Measurements from ENCODE around the gene HLA-DPB1.

The HLA-DPB1 gene

GRCh38 chr6:33103776-33104175 lies 28.0 kb downstream of the HLA-DPB1 start:
- DNase-seq (ENCODE audit: low read depth): no peak

DNA sequence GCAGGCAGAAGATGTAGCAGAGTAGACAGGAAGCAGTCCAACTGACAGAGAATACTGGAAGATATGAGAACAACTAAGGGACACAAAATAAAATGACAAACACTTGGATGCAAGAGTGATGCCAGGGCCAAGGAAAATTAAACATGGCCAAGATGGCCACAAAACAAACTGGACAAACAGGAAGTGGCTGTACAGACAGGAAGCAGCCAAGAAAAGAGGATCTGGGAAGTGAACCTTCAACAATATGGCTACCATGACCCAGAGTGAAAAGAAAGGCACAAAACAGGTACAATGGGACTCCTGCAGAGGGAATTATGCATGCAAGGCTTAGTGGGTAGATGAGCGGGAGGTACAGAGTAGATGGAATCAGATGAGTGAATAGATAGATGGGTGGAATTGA lies 29.1 kb downstream of the HLA-DPB1 start:
- no peak for DNase-seq (ENCODE audit: low read depth)

DNA sequence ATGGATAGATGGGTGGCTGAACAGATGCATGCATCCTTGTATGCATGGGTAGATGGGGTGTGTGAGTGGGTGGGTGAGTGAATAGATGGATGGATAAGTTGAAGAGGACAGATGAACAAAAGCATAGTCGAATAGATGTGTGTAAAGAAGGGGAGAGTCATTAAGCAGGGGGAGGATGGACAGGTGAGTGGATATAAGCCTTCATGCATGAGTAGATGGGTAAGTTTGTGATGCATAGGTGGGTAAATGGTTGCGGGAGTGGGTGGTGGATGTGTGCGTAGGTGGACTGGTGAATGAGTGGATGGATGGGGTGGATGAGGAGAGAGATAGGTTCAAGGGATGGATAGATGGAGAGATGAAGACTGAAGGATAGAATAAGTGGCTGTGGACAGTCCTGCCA lies 29.6 kb downstream of the HLA-DPB1 start:
- DNase-seq (ENCODE audit: low read depth): no peak

GRCh38 chr6:33105916-33106871 lies 30.4 kb downstream of the HLA-DPB1 start:
- DNase-seq (ENCODE audit: low read depth): no peak

GRCh38 chr6:33107641-33108040 lies 31.9 kb downstream of the HLA-DPB1 start:
- no peak for DNase-seq (ENCODE audit: low read depth)

DNA sequence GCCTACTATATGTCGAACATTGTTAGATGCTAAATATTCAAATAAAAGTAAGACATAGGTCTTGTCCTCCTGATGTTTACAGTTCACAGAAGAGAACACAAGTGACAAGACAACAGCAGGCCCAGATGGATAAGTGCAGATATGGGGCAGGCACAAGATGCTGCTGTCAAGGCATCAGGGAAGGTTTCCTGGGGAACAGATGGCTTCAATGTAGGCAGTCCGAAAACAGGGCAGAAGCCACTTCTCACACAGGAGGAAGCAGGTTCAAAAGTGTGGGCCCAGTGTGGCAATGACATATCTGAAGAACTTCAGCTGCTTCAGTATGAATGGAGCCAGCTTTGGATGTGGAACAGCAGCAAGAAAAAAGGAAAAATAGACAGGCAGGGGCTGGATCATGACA lies 32.5 kb downstream of the HLA-DPB1 start:
- DNase-seq (ENCODE audit: low read depth): no peak

DNA sequence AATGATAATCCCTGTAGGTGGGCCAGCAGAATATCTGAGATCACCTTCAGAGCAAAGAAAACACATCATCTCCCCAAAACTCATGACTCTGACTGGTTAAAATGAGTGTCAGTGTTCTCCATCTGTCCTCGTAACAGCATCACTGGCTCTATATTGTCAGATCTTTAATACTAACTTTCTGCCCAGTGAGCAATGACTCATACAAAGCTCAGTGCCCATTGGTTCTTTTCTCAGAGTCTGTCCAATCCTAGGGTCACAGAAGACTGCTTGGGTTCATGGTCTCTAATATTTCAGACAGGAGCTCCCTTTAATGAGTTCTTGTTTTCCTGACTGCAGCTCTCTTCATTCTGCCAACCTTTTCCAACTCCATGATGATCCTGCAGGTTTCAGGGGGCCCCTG lies 36.4 kb downstream of the HLA-DPB1 start:
- DNase-seq (ENCODE audit: low read depth): peak; percentile 34

GRCh38 chr6:33113755-33114154 lies 38.0 kb downstream of the HLA-DPB1 start:
- DNase-seq (ENCODE audit: low read depth): no peak

GRCh38 chr6:33114406-33114805 lies 38.6 kb downstream of the HLA-DPB1 start:
- DNase-seq (ENCODE audit: low read depth): no peak

DNA sequence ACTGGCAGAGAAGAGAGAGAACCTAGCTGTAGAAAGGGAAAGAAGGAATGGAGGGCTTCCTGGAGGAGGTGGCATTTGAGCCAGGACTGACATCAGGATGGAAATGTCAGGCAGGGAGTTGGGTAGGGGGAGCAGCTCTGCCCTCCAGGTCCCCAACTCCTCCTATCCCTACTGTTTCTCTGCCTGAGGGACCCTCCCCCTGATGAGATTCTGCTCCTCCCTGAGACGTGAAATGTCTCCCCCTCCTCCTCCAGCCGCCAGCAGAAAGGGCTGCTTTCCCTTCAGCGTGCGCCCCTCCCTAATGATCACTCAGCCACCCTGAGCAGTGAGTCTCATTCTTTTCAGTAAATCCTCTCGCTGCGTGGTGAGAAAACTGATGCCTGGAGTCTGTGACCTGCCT lies 40.6 kb downstream of the HLA-DPB1 start:
- DNase-seq (ENCODE audit: low read depth): no peak

DNA sequence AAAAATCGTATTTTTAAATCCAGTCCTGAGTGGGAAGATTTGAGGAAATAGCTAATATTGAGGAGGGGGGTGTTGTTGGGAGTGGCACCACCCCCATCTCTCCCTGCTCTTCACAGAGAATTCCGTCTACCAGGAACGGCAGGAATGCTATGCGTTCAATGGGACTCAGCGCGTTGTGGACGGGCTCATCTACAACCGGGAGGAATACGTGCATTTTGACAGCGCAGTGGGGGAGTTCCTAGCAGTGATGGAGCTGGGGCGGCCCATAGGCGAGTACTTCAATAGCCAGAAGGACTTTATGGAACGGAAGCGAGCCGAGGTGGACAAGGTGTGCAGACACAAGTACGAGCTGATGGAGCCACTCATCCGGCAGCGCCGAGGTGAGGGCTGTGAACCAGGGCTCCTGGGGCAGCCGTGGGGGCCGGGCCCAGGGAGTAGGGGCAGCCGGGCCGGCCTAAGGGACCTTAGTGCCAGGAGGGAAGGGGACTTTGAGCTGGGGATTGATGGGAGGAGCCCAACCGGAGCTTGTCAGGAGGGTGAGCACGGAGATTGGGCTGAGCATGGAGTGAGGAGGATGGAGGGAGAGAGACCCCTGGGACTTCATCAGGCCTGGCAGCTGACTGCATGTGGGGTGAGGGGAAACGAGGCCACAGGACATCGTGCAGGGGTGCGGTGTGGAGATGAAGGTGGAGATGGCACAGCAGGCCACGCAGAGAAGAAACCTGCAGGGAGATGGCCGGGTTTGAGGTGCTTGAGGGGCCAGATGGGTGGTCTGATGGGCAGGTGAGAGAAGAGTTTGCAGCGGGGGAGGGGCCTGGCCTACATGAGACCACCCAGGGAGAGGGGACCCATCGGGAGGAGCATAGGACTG lies 41.3 kb downstream of the HLA-DPB1 start:
- DNase-seq (ENCODE audit: low read depth): no peak

- no peak for DNase-seq (ENCODE audit: low read depth)
Observed at GRCh38 chr6:33117811-33118277, 42.1 kb downstream of the HLA-DPB1 start.

DNA sequence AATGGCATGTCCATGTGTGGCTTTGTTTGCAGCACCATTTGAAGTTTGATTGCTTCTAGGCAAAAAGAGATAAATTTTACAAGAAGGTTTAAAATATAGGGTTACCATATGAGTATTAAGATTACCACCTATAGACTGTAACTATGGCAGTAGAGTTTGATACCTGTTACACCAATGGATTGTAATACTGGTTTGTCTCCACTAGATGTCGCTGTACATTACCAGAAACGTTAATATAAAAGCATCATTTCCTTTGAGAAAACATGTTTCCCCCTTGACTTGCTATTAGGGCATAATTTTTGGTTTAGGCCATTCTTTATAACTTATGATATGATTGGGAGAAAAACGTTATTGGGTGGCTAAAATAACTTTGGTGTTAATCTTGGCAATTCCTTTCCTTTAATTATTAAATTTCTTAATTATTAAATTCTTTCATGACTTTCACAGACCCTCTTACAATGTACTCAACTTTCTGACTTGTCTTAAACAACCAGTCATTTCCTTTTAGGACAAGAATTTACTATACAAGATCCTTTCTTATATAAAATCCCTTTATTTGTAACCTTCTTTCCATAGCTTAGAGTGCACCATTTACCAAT lies 42.8 kb downstream of the HLA-DPB1 start:
- DNase-seq (ENCODE audit: low read depth): peak; percentile 25

GRCh38 chr6:33120001-33120400 lies 44.2 kb downstream of the HLA-DPB1 start:
- DNase-seq (ENCODE audit: low read depth): no peak

- no peak for DNase-seq (ENCODE audit: low read depth)
Observed at GRCh38 chr6:33123181-33123580, 47.4 kb downstream of the HLA-DPB1 start.

DNA sequence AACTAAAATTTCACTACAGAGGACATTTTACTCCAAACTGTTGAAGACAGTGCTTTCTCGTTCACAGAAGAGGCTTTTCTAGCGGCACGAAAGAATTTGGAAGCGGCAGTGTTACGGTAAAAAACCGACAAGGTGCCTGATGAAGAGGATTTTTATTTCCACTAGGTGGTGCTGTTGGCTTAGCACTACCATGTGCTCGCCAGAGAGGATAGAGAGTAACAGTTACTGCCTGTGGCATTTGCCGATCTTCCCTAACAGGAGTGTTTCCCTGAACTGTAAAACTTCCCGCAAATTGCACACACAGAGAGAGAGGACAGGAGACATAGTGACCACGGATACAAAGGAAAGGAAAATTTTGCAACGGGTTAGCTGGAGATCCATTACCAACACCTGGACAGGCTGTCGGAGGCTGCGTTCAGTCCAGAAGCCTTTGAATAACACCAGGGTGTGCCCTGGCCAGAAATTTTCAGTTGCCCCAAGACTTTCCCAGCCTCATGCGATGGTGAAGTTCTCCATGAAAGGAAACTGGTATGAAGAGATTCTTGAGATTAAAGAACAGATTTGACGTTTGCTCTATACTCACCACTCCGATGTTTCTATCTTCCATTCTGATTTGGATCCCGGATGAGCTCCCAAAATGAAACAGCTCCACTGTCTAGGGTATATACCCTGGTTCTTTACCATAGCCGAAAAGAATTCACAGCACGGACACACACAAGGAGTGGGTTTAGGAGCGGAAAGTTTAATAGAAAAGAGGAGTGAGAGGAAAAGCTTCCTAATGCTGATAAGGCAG lies 48.1 kb downstream of the HLA-DPB1 start:
- peak; percentile 9 for DNase-seq (ENCODE audit: low read depth)

GRCh38 chr6:33124525-33124901 lies 48.7 kb downstream of the HLA-DPB1 start:
- no peak for DNase-seq (ENCODE audit: low read depth)

DNA sequence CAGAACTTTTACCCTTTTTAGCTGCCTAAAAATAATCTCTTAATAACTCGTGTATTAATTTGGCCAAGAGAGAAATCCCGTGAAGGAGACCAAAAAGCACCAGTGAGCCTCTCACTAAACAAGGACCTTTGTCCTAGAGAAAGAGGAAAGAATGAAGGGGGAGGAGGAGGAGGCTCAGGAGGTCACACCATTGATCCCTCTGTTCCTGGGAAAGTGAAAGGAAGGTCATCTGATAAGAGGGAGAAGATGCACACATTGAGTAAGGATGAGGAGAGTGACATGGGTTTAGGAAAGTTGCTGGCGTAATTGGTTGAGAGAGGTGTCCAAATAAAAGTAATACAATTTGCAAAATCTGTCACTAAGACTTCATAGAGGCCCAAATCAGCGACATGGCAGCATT lies 49.2 kb downstream of the HLA-DPB1 start:
- no peak for DNase-seq (ENCODE audit: low read depth)

GRCh38 chr6:33126101-33126714 lies 50.4 kb downstream of the HLA-DPB1 start:
- DNase-seq (ENCODE audit: low read depth): peak; percentile 16

DNA sequence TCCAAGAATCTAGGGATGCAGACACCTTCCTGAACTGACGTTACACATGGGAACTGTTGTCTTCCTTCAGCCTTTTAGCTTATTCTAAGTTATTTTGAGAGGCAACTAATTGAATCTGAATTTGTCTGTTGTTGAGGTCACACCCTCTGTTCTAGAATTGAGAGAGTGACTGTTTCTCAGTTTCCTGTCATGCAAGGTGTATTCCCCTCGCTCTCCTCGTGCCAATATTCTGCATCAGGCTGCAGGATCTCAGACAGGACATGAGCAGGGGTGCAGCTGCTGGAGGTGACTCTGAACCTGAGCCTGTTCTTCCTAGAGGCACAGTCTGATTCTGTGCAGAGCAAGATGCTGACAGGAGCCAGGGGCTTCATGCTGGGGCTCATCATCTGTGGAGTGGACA lies 52.5 kb downstream of the HLA-DPB1 start:
- DNase-seq (ENCODE audit: low read depth): no peak

GRCh38 chr6:33132081-33132524 lies 56.3 kb downstream of the HLA-DPB1 start:
- no peak for DNase-seq (ENCODE audit: low read depth)
